Stimulated activated naive CD8-positive, alpha-beta T cell treated with anti-CD3 and anti-CD28 coated beads, Interleukin-15, Interleukin-2, amounts not matched to agents 100 U/mL and 50 U/mL, for 24 hours (primary cell): ENCODE measurements around the gene ETHE1.

ENCODE experiments used
- ATAC-seq: fragments of 150-1000 bp; cut with Tn5 transposase; one replicate; pipeline ENCODE4 v1.10.0; 2021
- DNase-seq: peaks from one replicate; pipeline ENCODE4 v3.0.0; 2021

Gene ETHE1

GRCh38 chr19:43465468-43466120 is 61.4 kb downstream of the ETHE1 start, which contains the start of gene LYPD3:
Gene LYPD3, minus strand, starts transcription at chr19:43465608. Its CDS starts 37 bp downstream, at chr19:43465571.
- ATAC-seq: no peak
- DNase-seq: peak; percentile 33

- ATAC-seq (peak; percentile 41), DNase-seq (peak; percentile 80)
Measured at GRCh38 chr19:43464134-43464775, 62.7 kb downstream of the ETHE1 start.

- ATAC-seq (peak; percentile 86), DNase-seq (peak; percentile 99)
Measured at GRCh38 chr19:43463381-43464133, 63.4 kb downstream of the ETHE1 start.

GRCh38 chr19:43462785-43463380 is 64.1 kb downstream of the ETHE1 start:
- no peak for ATAC-seq
- no peak for DNase-seq

- ATAC-seq (no peak), DNase-seq (no peak)
Measured at GRCh38 chr19:43462383-43462782, 64.6 kb downstream of the ETHE1 start.

GRCh38 chr19:43461303-43461702 is 65.7 kb downstream of the ETHE1 start:
- no peak for ATAC-seq
- DNase-seq: no peak

GRCh38 chr19:43460362-43461016 is 66.5 kb downstream of the ETHE1 start:
- DNase-seq (no peak), ATAC-seq (no peak)

GRCh38 chr19:43457809-43458208 is 69.2 kb downstream of the ETHE1 start:
- ATAC-seq (no peak), DNase-seq (no peak)
